Posterior cingulate gyrus (tissue), 11 donors: Measurements from ENCODE around the gene RFC5.
"Not testable (repeated sequence)": the region's sequence is repeated elsewhere in the genome, so short reads cannot be mapped to it uniquely, and the experiment has no call there.

Experiments used
- DNase-seq, 10 donors: peaks; one replicate each; pipeline versions ENCODE4 v3.0.0 to v3.0.0-alpha.2; 2020 to 2021; ENCODE audit warnings: mixed read lengths in 3 of 10
- intact Hi-C: fragments of 100-400 bp; cut with DNase I; formaldehyde crosslinking; loops from one replicate; pipeline ENCODE4 v1.15.1; 2023

Gene RFC5

GRCh38 chr12:118065380-118065779 lies 48.9 kb downstream of the RFC5 start:
- no peak for DNase-seq
- intact Hi-C loops = no loop called here

DNA sequence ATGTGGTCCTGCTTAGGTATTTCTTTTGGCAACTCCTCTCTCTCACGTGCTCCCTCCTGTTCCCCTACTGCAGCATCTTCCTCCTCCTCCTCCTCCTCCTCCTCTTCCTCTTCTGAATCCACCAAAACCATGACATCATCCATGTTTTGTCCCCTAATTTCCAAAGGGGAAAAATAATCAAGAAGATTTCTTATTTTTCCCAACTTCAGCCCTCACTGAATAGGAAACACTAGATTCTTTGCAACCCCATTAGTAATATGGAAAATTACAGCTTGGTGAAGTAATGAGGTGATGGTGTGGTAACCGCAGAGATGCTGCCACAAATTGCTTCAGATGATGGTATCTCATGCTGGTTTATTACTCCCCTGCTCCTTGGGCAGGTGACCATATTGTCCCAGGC lies 51.9 kb downstream of the RFC5 start:
- DNase-seq = no peak
- intact Hi-C loops = no loop called here

DNA sequence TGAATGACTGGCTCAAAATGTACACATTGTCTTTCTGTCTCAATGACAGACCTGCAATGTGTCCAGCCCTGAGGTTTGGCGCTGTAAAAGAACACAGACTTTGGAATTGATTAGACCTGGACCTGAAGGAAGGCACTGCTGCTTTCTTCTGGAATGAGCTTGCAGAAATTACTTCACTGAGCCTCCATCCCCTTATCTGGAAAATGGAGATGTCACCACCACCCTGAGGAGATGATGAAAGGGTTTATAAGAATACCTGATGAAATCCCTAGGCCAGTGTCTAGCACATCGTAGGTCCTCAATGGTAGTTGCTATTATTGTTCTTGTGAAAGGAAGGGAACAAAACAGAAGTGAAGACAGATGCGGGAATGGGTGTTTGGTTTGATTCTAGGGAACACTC lies 54.1 kb downstream of the RFC5 start:
- intact Hi-C loops = no loop called here
- no peak for DNase-seq

DNA sequence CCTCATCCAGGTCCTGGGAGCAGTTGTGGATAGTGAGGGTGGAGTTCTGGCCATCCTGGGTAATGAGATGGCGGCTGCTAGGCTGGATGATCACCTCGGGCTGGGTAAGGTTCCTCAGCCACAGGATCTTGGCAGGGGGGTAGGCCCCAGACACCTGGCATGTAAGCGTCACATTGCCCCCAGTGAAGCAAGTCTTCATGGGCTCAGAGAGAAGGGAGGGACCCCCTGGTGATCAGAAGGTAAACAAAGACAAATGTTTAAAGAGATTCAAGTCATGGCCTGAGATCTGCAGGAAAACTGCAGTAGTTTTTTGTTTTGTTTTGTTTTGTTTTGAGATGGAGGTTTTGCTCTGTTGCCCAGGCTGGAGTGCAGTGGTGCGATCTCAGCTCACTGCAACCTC lies 57.3 kb downstream of the RFC5 start:
- intact Hi-C loops = no loop called here
- peak in 1 of 10 donors; percentile 4 for DNase-seq

DNA sequence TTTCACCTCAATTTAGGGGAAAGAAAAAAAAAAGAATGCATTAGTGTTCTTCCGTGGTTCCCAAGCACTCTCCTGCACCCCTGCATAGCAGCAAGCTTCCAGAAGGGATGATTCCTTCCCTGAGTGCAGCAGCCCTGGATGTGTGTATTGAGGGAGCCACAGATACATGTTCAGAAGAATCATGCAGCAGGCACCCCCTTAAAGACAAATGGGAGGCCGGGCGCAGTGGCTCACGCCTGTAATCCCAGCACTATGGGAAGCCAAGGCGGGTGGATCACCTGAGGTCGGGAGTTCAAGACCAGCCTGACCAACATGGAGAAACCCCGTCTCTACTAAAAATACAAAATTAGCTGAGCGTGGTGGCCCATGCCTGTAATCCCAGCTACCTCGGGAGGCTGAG lies 65.0 kb downstream of the RFC5 start:
- intact Hi-C loops = not testable (repeated sequence)
- peak in 1 of 10 donors; percentile 68 for DNase-seq
